Activated naive CD8-positive, alpha-beta T cell treated with anti-CD3 and anti-CD28 coated beads for 36 hours (primary cell): ENCODE results near the gene LRRC41. TPM values are rescaled to one million over a fixed set of nuclear protein-coding genes. Genes with fewer than 3 reads are reported as not detected.
"Not testable (repeated sequence)": the region's sequence is repeated elsewhere in the genome, so short reads cannot be mapped to it uniquely, and the experiment has no call there.

Experiments
- DNase-seq: peaks from one replicate; pipeline ENCODE4 v3.0.0; 2021
- H3K27ac Mint-ChIP-seq: one replicate; pipeline ENCODE4 v1.8.0; 2022; ENCODE audit warnings: mild to moderate bottlenecking, moderate library complexity, mixed read lengths
- H3K27me3 Mint-ChIP-seq: one replicate; pipeline ENCODE4 v1.8.0; 2022; ENCODE audit warnings: mild to moderate bottlenecking, mixed read lengths
- H3K36me3 Mint-ChIP-seq: one replicate; pipeline ENCODE4 v1.8.0; 2021; ENCODE audit warnings: mild to moderate bottlenecking, mixed read lengths
- H3K4me1 Mint-ChIP-seq: one replicate; pipeline ENCODE4 v1.8.0; 2021; ENCODE audit warnings: mixed read lengths
- H3K4me3 Mint-ChIP-seq: one replicate; pipeline ENCODE4 v1.8.0; 2022; ENCODE audit warnings: mild to moderate bottlenecking, moderate library complexity, mixed read lengths
- H3K9me3 Mint-ChIP-seq: one replicate; pipeline ENCODE4 v1.8.0; 2022; ENCODE audit warnings: mixed read lengths
- total RNA-seq, 2 experiments: library from RNA; stranded (reverse); gene quantifications; one replicate each; pipeline ENCODE4 v1.2.3, GENCODE V29; 2021

LRRC41 gene
- total RNA-seq, 2 experiments from 2014 or later: 33.6 to 35.6 TPM

- not testable (repeated sequence) for DNase-seq, H3K9me3 Mint-ChIP-seq, H3K27me3 Mint-ChIP-seq
- H3K4me1 Mint-ChIP-seq: peaks cover 30% of the 10 kb centered on the region
- H3K27ac Mint-ChIP-seq: peak overlapping the region; percentile 99
- H3K4me3 Mint-ChIP-seq: peak overlapping the region; percentile 97
- H3K36me3 Mint-ChIP-seq: peaks cover 25% of the 10 kb centered on the region
Observed at GRCh38 chr1:46246136-46246535, 57.3 kb downstream of the LRRC41 start.

GRCh38 chr1:46244656-46245371 lies 58.6 kb downstream of the LRRC41 start:
- no peak for DNase-seq
- peaks cover 29% of the 10 kb centered on the region for H3K4me1 Mint-ChIP-seq

GRCh38 chr1:46243831-46244230 lies 59.6 kb downstream of the LRRC41 start:
- H3K9me3 Mint-ChIP-seq, H3K27me3 Mint-ChIP-seq, H3K36me3 Mint-ChIP-seq, DNase-seq, H3K27ac Mint-ChIP-seq, H3K4me3 Mint-ChIP-seq: not testable (repeated sequence)
- peaks cover 19% of the 10 kb centered on the region for H3K4me1 Mint-ChIP-seq

More at GRCh38 chr1:46244656-46245371, 58.6 kb downstream of the LRRC41 start:
- H3K27me3 Mint-ChIP-seq: no peaks in the 10 kb centered on the region
- H3K9me3 Mint-ChIP-seq: no peaks in the 10 kb centered on the region
- peaks cover 17% of the 10 kb centered on the region for H3K36me3 Mint-ChIP-seq
- no peak overlapping the region for H3K4me3 Mint-ChIP-seq
- H3K27ac Mint-ChIP-seq: no peak overlapping the region

GRCh38 chr1:46242918-46243317 lies 60.5 kb downstream of the LRRC41 start:
- Mint-ChIP-seq H3K36me3 (no peaks in the 10 kb centered on the region), H3K9me3 (peaks cover 9% of the 10 kb centered on the region), H3K4me3 (no peak overlapping the region), H3K4me1 (peaks cover 14% of the 10 kb centered on the region), H3K27ac (no peak overlapping the region), H3K27me3 (peaks cover 3% of the 10 kb centered on the region)
- DNase-seq: no peak

- peaks cover 10% of the 10 kb centered on the region for H3K4me1 Mint-ChIP-seq
- H3K27ac Mint-ChIP-seq, H3K27me3 Mint-ChIP-seq, DNase-seq, H3K36me3 Mint-ChIP-seq, H3K4me3 Mint-ChIP-seq: not testable (repeated sequence)
- peaks cover 11% of the 10 kb centered on the region for H3K9me3 Mint-ChIP-seq
Observed at GRCh38 chr1:46241733-46242132, 61.7 kb downstream of the LRRC41 start.

- H3K36me3 Mint-ChIP-seq, DNase-seq, H3K27me3 Mint-ChIP-seq, H3K27ac Mint-ChIP-seq, H3K4me3 Mint-ChIP-seq, H3K4me1 Mint-ChIP-seq: not testable (repeated sequence)
- H3K9me3 Mint-ChIP-seq: peaks cover 11% of the 10 kb centered on the region
Observed at GRCh38 chr1:46238865-46239264, 64.6 kb downstream of the LRRC41 start.

GRCh38 chr1:46236882-46237281 lies 66.5 kb downstream of the LRRC41 start:
- H3K27me3 Mint-ChIP-seq: peaks cover 3% of the 10 kb centered on the region
- H3K9me3 Mint-ChIP-seq: peaks cover 11% of the 10 kb centered on the region
- no peak overlapping the region for H3K27ac Mint-ChIP-seq
- H3K4me1 Mint-ChIP-seq: no peaks in the 10 kb centered on the region
- no peak for DNase-seq
- H3K36me3 Mint-ChIP-seq: no peaks in the 10 kb centered on the region
- no peak overlapping the region for H3K4me3 Mint-ChIP-seq

- not testable (repeated sequence) for H3K4me3 Mint-ChIP-seq, DNase-seq, H3K4me1 Mint-ChIP-seq, H3K27ac Mint-ChIP-seq, H3K36me3 Mint-ChIP-seq, H3K27me3 Mint-ChIP-seq, H3K9me3 Mint-ChIP-seq
Observed at GRCh38 chr1:46231231-46231630, 72.2 kb downstream of the LRRC41 start.

Other genes with a start within 250 kb of the LRRC41 start
- gene PIK3R3, start 171.0 kb downstream of the LRRC41 start, total RNA-seq: 1 to 10 TPM; 1.1 to 1.8 TPM
- under 1 TPM in 1 of 2 experiments, not detected in 1; 0.28 TPM for gene TSPAN1, start 128.5 kb downstream of the LRRC41 start, total RNA-seq
- gene P3R3URF, start 127.1 kb downstream of the LRRC41 start, total RNA-seq: not detected
- 10 to 100 TPM; 34.3 to 38.8 TPM for gene POMGNT1, start 105.2 kb downstream of the LRRC41 start, total RNA-seq
- gene LURAP1, start 100.3 kb downstream of the LRRC41 start, total RNA-seq: not detected
- gene RAD54L, start 55.9 kb downstream of the LRRC41 start, total RNA-seq: 10 to 100 TPM; 61.8 to 66.3 TPM
- gene UQCRH, start 82 bp upstream of the LRRC41 start, total RNA-seq: 100 to 1,000 TPM; 455 to 457 TPM
- gene NSUN4, start 37.2 kb upstream of the LRRC41 start, total RNA-seq: 10 to 100 TPM; 32.0 to 32.5 TPM
- 1 to 10 TPM; 2.8 to 3.4 TPM for gene FAAH, start 90.7 kb upstream of the LRRC41 start, total RNA-seq
- gene DMBX1, start 186.2 kb upstream of the LRRC41 start, total RNA-seq: not detected
- gene KNCN, start 248.0 kb upstream of the LRRC41 start, total RNA-seq: not detected